IMR-90 (cell line): ENCODE measurements around the gene C22orf15. TPM values are rescaled to one million over a fixed set of nuclear protein-coding genes. Genes with fewer than 3 reads are reported as not detected.

ENCODE experiments used
- ATAC-seq: fragments of 200-7000 bp; cut with Tn5 transposase; 2 replicates; pipeline ENCODE4 v1.9.1; 2020; ENCODE audit warnings: low read depth, mild to moderate bottlenecking, moderate library complexity
- BruUV-seq: library from RNA; stranded (reverse); fragments of 400-500 nt; replicated peaks from 2 replicates; lab custom pipeline; 2021; lab: Mats Ljungman, UMichigan
- CTCF ChIA-PET: fragments of 300-600 bp; formaldehyde crosslinking; extraction: SDS; loops from one replicate; lab custom pipeline; 2021; ENCODE audit warnings: antibody characterized with exemption; lab: Yijun Ruan, JAX
- POLR2A ChIA-PET: fragments of 300-600 bp; sonication (Branson Sonifier 250); formaldehyde crosslinking; loops from one replicate; lab custom pipeline; 2022; ENCODE audit warnings: antibody characterized with exemption; ENCODE audit not compliant: unreplicated experiment; lab: Charles Lee
- DNase-seq: peaks from one replicate; pipeline ENCODE4 v3.0.0; 2013
- H2AFZ ChIP-seq: replicated peaks from 2 replicates; pipeline ENCODE3; 2013; ENCODE audit warnings: low read length, mild to moderate bottlenecking; ENCODE audit not compliant: poor library complexity
- H2AK5ac ChIP-seq: 2 replicates; pipeline ENCODE4 v1.6.1; 2013; ENCODE audit warnings: low read depth, low read length, inconsistent platforms
- H2AK9ac ChIP-seq: replicated peaks from 2 replicates; pipeline ENCODE3; 2013; ENCODE audit warnings: mild to moderate bottlenecking, low read depth, low read length, moderate library complexity; ENCODE audit not compliant: poor library complexity
- H2BK120ac ChIP-seq: 2 replicates; pipeline ENCODE4 v1.6.1; 2013; ENCODE audit warnings: low read depth, low read length, inconsistent platforms
- H2BK15ac ChIP-seq: 3 replicates; pipeline ENCODE4 v1.6.1; 2013; ENCODE audit warnings: low read depth, low read length, inconsistent platforms
- H2BK20ac ChIP-seq: 2 replicates; pipeline ENCODE4 v1.6.1; 2013; ENCODE audit warnings: low read depth, mild to moderate bottlenecking, inconsistent platforms, low read length, moderate library complexity
- H2BK5ac ChIP-seq: 2 replicates; pipeline ENCODE4 v1.6.1; 2013; ENCODE audit warnings: mild to moderate bottlenecking, low read depth, low read length, inconsistent platforms; ENCODE audit not compliant: poor library complexity, severe bottlenecking
- H3K14ac ChIP-seq: replicated peaks from 2 replicates; pipeline ENCODE4 v1.6.1; 2013; ENCODE audit warnings: low read depth, low read length, inconsistent platforms
- H3K18ac ChIP-seq: 2 replicates; pipeline ENCODE4 v1.6.1; 2013; ENCODE audit warnings: low read depth, low read length, control low read depth
- H3K23ac ChIP-seq: 2 replicates; pipeline ENCODE4 v1.6.1; 2013; ENCODE audit warnings: low read depth, low read length, inconsistent platforms
- H3K27ac ChIP-seq: 2 replicates; pipeline ENCODE4 v1.5.1; 2013; ENCODE audit warnings: mild to moderate bottlenecking, control low read depth, low read length; ENCODE audit not compliant: insufficient read depth
- H3K27me3 ChIP-seq: 2 replicates; pipeline ENCODE4 v1.6.1; 2013; ENCODE audit warnings: low read length; ENCODE audit not compliant: control insufficient read depth, insufficient read depth
- H3K36me3 ChIP-seq: 2 replicates; pipeline ENCODE4 v1.6.1; 2013; ENCODE audit warnings: low read length, mixed read lengths; ENCODE audit not compliant: control insufficient read depth, insufficient read depth
- H3K4ac ChIP-seq: 2 replicates; pipeline ENCODE4 v1.6.1; 2013; ENCODE audit warnings: low read depth, low read length, inconsistent platforms
- H3K4me1 ChIP-seq: 2 replicates; pipeline ENCODE4 v1.6.1; 2013; ENCODE audit warnings: low read length, mixed read lengths; ENCODE audit not compliant: control insufficient read depth, insufficient read depth
- H3K4me2 ChIP-seq: 2 replicates; pipeline ENCODE4 v1.6.1; 2013; ENCODE audit warnings: low read depth, mild to moderate bottlenecking, control low read depth, low read length, moderate library complexity
- H3K4me3 ChIP-seq: 2 replicates; pipeline ENCODE4 v1.5.1; 2013; ENCODE audit warnings: low read depth, mild to moderate bottlenecking, control low read depth, low read length, moderate library complexity; ENCODE audit not compliant: insufficient read depth
- H3K56ac ChIP-seq: 2 replicates; pipeline ENCODE4 v1.6.1; 2013; ENCODE audit warnings: low read length, inconsistent platforms; ENCODE audit not compliant: insufficient read depth; ENCODE audit errors: extremely low read depth
- H3K79me1 ChIP-seq, 2 experiments: 2 replicates each; pipeline ENCODE4 v1.6.1; 2013; ENCODE audit warnings: low read length in 2 of 2, inconsistent platforms in 1 of 2, low read depth in 1 of 2
- H3K9ac ChIP-seq: 2 replicates; pipeline ENCODE4 v1.6.1; 2013; ENCODE audit warnings: low read depth, low read length, control low read depth
- H3K9me1 ChIP-seq: 2 replicates; pipeline ENCODE4 v1.6.1; 2013; ENCODE audit warnings: low read length, inconsistent platforms; ENCODE audit not compliant: insufficient read depth
- H3K9me3 ChIP-seq: 2 replicates; pipeline ENCODE4 v1.6.1; 2013; ENCODE audit warnings: low read length; ENCODE audit not compliant: control insufficient read depth, insufficient read depth
- H4K20me1 ChIP-seq: 2 replicates; pipeline ENCODE4 v1.6.1; 2013; ENCODE audit warnings: low read length, inconsistent platforms; ENCODE audit not compliant: insufficient read depth
- H4K5ac ChIP-seq: 2 replicates; pipeline ENCODE4 v1.6.1; 2013; ENCODE audit warnings: mild to moderate bottlenecking, low read depth, low read length, control low read depth
- H4K8ac ChIP-seq, 2 experiments: 2 replicates each; pipeline ENCODE4 v1.6.1; 2013; ENCODE audit warnings: low read depth in 2 of 2, low read length in 2 of 2, control low read depth in 1 of 2, inconsistent platforms in 1 of 2
- H4K91ac ChIP-seq: 2 replicates; pipeline ENCODE4 v1.6.1; 2013; ENCODE audit warnings: low read depth, low read length, inconsistent platforms; ENCODE audit not compliant: insufficient read depth
- BHLHE40 ChIP-seq: fragments of 150-350 bp; IDR thresholded peaks from 2 replicates; pipeline ENCODE4 v1.6.1; 2016; ENCODE audit warnings: mild to moderate bottlenecking, low read depth, low read length
- CEBPB ChIP-seq: IDR thresholded peaks from 2 replicates; pipeline ENCODE4 v1.6.1; 2012; ENCODE audit warnings: low read depth, low read length, improper control_type of control experiment
- CTCF ChIP-seq: conservative IDR thresholded peaks from 2 replicates; pipeline ENCODE4 v1.5.1; 2012; ENCODE audit warnings: mild to moderate bottlenecking, low read depth, low read length, improper control_type of control experiment
- FOS ChIP-seq: fragments of 150-350 bp; IDR thresholded peaks from 2 replicates; pipeline ENCODE4 v1.6.1; 2016; ENCODE audit warnings: low read depth, low read length
- NFE2L2 ChIP-seq: fragments of 150-350 bp; IDR thresholded peaks from 2 replicates; pipeline ENCODE4 v1.6.1; 2016; ENCODE audit warnings: low read depth, mild to moderate bottlenecking, low read length
- RAD21 ChIP-seq: IDR thresholded peaks from 2 replicates; pipeline ENCODE4 v1.6.1; 2012; ENCODE audit warnings: low read length, improper control_type of control experiment
- SMC3 ChIP-seq: fragments of 150-350 bp; IDR thresholded peaks from 2 replicates; pipeline ENCODE4 v1.6.1; 2016; ENCODE audit warnings: low read depth, mild to moderate bottlenecking, antibody characterized with exemption, low read length, moderate library complexity
- WGBS, 2 experiments: methylation state at CpG; one replicate each; pipeline versions ENCODE4 v1.1.5 to v1.1.7; 2013; ENCODE audit warnings: missing lambda C conversion rate in 2 of 2; ENCODE audit not compliant: insufficient read length in 1 of 2; ENCODE audit errors: extremely low coverage in 2 of 2; 5-methylcytosine and 5-hydroxymethylcytosine counted together
- dilution Hi-C: fragments of 300-500 bp; cut with HindIII; formaldehyde crosslinking; loops from one replicate; pipeline ENCODE4 v1.14.3; 2018; ENCODE audit warnings: low sequenced_read_pairs; ENCODE audit not compliant: unreplicated experiment
- in situ Hi-C: fragments of 300-500 bp; cut with MboI; formaldehyde crosslinking; loops from 3 replicates; pipeline ENCODE4 v1.14.3; 2019; ENCODE audit warnings: low sequenced_read_pairs, inconsistent platforms, mixed read lengths
- intact Hi-C: fragments of 100-400 bp; cut with micrococcal nuclease; formaldehyde crosslinking; loops from 2 replicates; pipeline ENCODE4 v1.10.0; 2022
- polyA plus RNA-seq, 3 experiments: library from polyadenylated mRNA; depleted of rRNA; stranded (reverse); fragments of >200 nt; gene quantifications; 2 replicates each; pipeline ENCODE4 v1.2.3, GENCODE V29; 2012; ENCODE audit warnings: low replicate concordance in 1 of 3
- total RNA-seq: library from RNA; depleted of rRNA; stranded (reverse); fragments of >200 nt; gene quantifications from 2 replicates; pipeline ENCODE4 v1.2.3, GENCODE V29; 2012
- TF ChIP-seq, protein P1 (sequence below): fragments of 150-350 bp; IDR thresholded peaks from 2 replicates; pipeline ENCODE4 v1.6.1; 2017; ENCODE audit warnings: mild to moderate bottlenecking, antibody characterized with exemption, low read length, low read depth

The C22orf15 gene
- total and polyA plus RNA-seq, 2 of the 4 experiments (the other 2 are of a cell fraction) = 2.3 to 3.1 TPM

DNA sequence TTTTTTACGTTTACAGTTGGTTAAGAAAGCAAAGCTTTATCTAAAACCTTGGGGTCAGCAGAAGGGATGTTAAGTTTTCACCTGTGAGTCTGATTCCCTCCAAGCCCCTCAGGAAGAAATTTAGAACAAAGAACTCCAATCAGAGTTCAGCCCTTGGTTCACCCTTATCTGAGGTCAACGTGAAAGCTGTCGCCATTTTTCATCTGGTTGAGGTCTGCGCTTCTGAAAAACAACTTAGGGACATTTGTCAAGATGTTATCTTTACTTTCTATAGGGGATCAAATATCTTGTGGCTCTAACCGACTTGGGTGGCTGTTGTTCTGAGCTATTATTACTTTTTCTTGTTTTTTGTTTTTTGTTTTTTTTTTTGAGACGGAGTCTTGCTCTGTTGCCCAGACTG, 41.9 kb upstream of the C22orf15 start:
- H3K18ac ChIP-seq = no peak overlapping the region
- no peak overlapping the region for H3K9ac ChIP-seq
- no peaks in the 10 kb centered on the region for H3K9me3 ChIP-seq
- TF ChIP-seq FOS = no peak
- TF ChIP-seq RAD21 = no peak
- TF ChIP-seq BHLHE40 = no peak
- no peak for TF ChIP-seq NFE2L2
- TF ChIP-seq, protein P1, sequence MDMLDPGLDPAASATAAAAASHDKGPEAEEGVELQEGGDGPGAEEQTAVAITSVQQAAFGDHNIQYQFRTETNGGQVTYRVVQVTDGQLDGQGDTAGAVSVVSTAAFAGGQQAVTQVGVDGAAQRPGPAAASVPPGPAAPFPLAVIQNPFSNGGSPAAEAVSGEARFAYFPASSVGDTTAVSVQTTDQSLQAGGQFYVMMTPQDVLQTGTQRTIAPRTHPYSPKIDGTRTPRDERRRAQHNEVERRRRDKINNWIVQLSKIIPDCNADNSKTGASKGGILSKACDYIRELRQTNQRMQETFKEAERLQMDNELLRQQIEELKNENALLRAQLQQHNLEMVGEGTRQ = no peak
- TF ChIP-seq CEBPB = no peak
- no peak for TF ChIP-seq SMC3
- TF ChIP-seq CTCF = no peak
- no peaks in the 10 kb centered on the region for H4K20me1 ChIP-seq
- ChIA-PET POLR2A (no interaction called here), CTCF (no interaction called here)
- H3K27me3 ChIP-seq = no peaks in the 10 kb centered on the region
- H2AFZ ChIP-seq = no peak overlapping the region
- no peak overlapping the region for H2AK5ac ChIP-seq
- H2BK15ac ChIP-seq = no peak overlapping the region
- ATAC-seq = no peak
- no peaks in the 10 kb centered on the region for H3K36me3 ChIP-seq
- H3K79me1 ChIP-seq = peaks cover 8 to 12% of the 10 kb centered on the region in 2 experiments
- no peak overlapping the region for H4K8ac ChIP-seq
- H2BK5ac ChIP-seq = no peak overlapping the region
- H3K14ac ChIP-seq = no peak overlapping the region
- no peak overlapping the region for H3K4ac ChIP-seq
- no peak overlapping the region for H4K5ac ChIP-seq
- dilution Hi-C loops (no loop called here), intact Hi-C loops (no loop called here), in situ Hi-C loops (no loop called here)
- 0 out of 2 replicates have a peak, but pooled peaks cover 4% of the 10 kb centered on the region for H3K4me1 ChIP-seq
- no peak overlapping the region for H2AK9ac ChIP-seq
- no peak overlapping the region for H3K27ac ChIP-seq
- WGBS, 2 experiments = 60% methylated on average over 1 of the region's 6 CpGs; no CpG with 5 or more reads in 1 of the 2 experiments
- H2BK120ac ChIP-seq = no peak overlapping the region
- no peak overlapping the region for H3K56ac ChIP-seq
- no peak overlapping the region for H3K4me3 ChIP-seq
- no TSS peak for BruUV-seq
- peaks cover 5% of the 10 kb centered on the region for H3K9me1 ChIP-seq
- no peak overlapping the region for H3K4me2 ChIP-seq
- DNase-seq = no peak
- no peak overlapping the region for H2BK20ac ChIP-seq
- no peak overlapping the region for H4K91ac ChIP-seq
- no peak overlapping the region for H3K23ac ChIP-seq
